ENCODE results near the gene CD68.

Gene CD68

GRCh38 chr17:7613769-7614424, 34.5 kb downstream of the CD68 start:
- Histone ChIP-seq H3K36me3 (ENCODE audit: control insufficient read depth, insufficient read depth, low read length) (no peaks in the 10 kb centered on the region), H3K9ac (peak overlapping the region; percentile 39), H3K27ac (peak overlapping the region; percentile 80), H3K79me2 (peaks cover 43% of the 10 kb centered on the region), H2AFZ (peak overlapping the region; percentile 45), H3K27me3 (ENCODE audit: control insufficient read depth, insufficient read depth, low read length) (no peaks in the 10 kb centered on the region), H3K4me2 (ENCODE audit: low read length) (peak overlapping the region; percentile 81), H3K4me1 (peaks cover 8% of the 10 kb centered on the region), H3K9me3 (ENCODE audit: control insufficient read depth, low read length) (no peaks in the 10 kb centered on the region), H3K4me3 (ENCODE audit: low read depth, low read length) (peak overlapping the region; percentile 84)
- TF ChIP-seq CTCF (IDR thresholded peaks at IDR 0.05): no peak

GRCh38 chr17:7614425-7615264, 35.2 kb downstream of the CD68 start, which contains the start of gene FXR2:
FXR2 (minus strand) TSS chr17:7614897; CDS start chr17:7614532, 365 bp downstream.
- Histone ChIP-seq H3K9me3 (ENCODE audit: control insufficient read depth, low read length) (no peaks in the 10 kb centered on the region), H3K36me3 (ENCODE audit: control insufficient read depth, insufficient read depth, low read length) (no peaks in the 10 kb centered on the region), H3K27me3 (ENCODE audit: control insufficient read depth, insufficient read depth, low read length) (no peaks in the 10 kb centered on the region), H3K9ac (peak within 1 kb of the TSS; percentile 39), H2AFZ (peak within 1 kb of the TSS; percentile 87), H3K79me2 (peaks cover 37% of the 10 kb centered on the region), H3K4me1 (peaks cover 8% of the 10 kb centered on the region), H3K4me2 (ENCODE audit: low read length) (peak within 1 kb of the TSS; percentile 81), H3K27ac (peak within 1 kb of the TSS; percentile 80), H3K4me3 (ENCODE audit: low read depth, low read length) (peak within 1 kb of the TSS; percentile 84)
- TF ChIP-seq CTCF (IDR thresholded peaks at IDR 0.05): peak; percentile 88

- peak overlapping the region; percentile 64 for H3K4me2 ChIP-seq (ENCODE audit: low read length)
- H3K4me3 ChIP-seq (ENCODE audit: low read depth, low read length): peak overlapping the region; percentile 84
- no peak overlapping the region for H3K9ac ChIP-seq
- H3K27ac ChIP-seq: peak overlapping the region; percentile 80
- H3K9me3 ChIP-seq (ENCODE audit: control insufficient read depth, low read length): no peaks in the 10 kb centered on the region
- H3K36me3 ChIP-seq (ENCODE audit: control insufficient read depth, insufficient read depth, low read length): no peaks in the 10 kb centered on the region
- no peaks in the 10 kb centered on the region for H3K27me3 ChIP-seq (ENCODE audit: control insufficient read depth, insufficient read depth, low read length)
- peak overlapping the region; percentile 87 for H2AFZ ChIP-seq
- peaks cover 8% of the 10 kb centered on the region for H3K4me1 ChIP-seq
- H3K79me2 ChIP-seq: peaks cover 34% of the 10 kb centered on the region
- no peak for TF ChIP-seq CTCF (IDR thresholded peaks at IDR 0.05)
These were observed 35.9 kb downstream of the CD68 start for GRCh38 chr17:7615265-7615747.

DNA sequence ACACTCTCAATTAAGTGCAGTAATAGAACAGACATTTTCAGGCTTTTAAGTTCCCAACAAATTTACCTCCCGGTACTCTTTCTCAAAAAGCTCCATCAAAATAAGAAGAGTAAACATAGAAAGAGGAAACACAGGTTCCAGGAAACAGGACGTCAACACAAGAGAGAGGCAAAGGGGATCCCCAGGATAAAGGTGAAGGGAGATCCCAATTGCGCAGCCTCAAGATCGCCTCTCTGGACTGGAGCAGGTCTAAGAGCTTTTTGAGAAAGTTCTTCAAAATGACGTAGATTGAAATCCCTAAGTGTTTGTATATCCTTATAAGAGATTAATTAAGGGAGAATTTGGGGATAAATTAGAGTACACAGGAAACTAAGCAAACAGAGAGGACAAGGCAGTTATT, 39.2 kb downstream of the CD68 start:
- Histone ChIP-seq H2AFZ (no peak overlapping the region), H3K36me3 (ENCODE audit: control insufficient read depth, insufficient read depth, low read length) (no peaks in the 10 kb centered on the region), H3K9ac (no peak overlapping the region), H3K27ac (no peak overlapping the region), H3K9me3 (ENCODE audit: control insufficient read depth, low read length) (no peaks in the 10 kb centered on the region), H3K79me2 (peaks cover 6% of the 10 kb centered on the region), H3K4me3 (ENCODE audit: low read depth, low read length) (no peak overlapping the region), H3K4me2 (ENCODE audit: low read length) (no peak overlapping the region), H3K27me3 (ENCODE audit: control insufficient read depth, insufficient read depth, low read length) (no peaks in the 10 kb centered on the region), H3K4me1 (peaks cover 1% of the 10 kb centered on the region)
- no peak for TF ChIP-seq CTCF (IDR thresholded peaks at IDR 0.05)

Measured in parathyroid adenoma (tissue), 2 donors.